K562 (cell line): ENCODE measurements around the gene CENPB.

Experiments
- POLR2A ChIP-seq: fragments of 450-650 bp; conservative IDR thresholded peaks from 2 replicates; pipeline ENCODE4 v1.6.1; 2016
- ZBTB33 ChIP-seq: sonication (generic); formaldehyde crosslinking; IDR thresholded peaks from 2 replicates; pipeline ENCODE4 v1.8.1; 2023; ENCODE audit warnings: mild to moderate bottlenecking, missing genetic modification reagents
- ZBTB7A ChIP-seq: IDR thresholded peaks from 2 replicates; pipeline ENCODE4 v1.6.1; 2011; ENCODE audit warnings: low read depth, mild to moderate bottlenecking, low read length, moderate library complexity, borderline replicate concordance; ENCODE audit not compliant: control insufficient read depth
- ZKSCAN1 ChIP-seq: fragments of 150-350 bp; IDR thresholded peaks from 2 replicates; pipeline ENCODE4 v1.6.1; 2016; ENCODE audit warnings: low read depth, low read length
- TF ChIP-seq, protein P1 (sequence below), 3 experiments: IDR thresholded peaks in 2 of 3; conservative IDR thresholded peaks in 1 of 3; 2 replicates each; pipeline ENCODE4 v1.5.1; 2011 to 2012; ENCODE audit warnings: low read length in 3 of 3, mild to moderate bottlenecking in 3 of 3, control low read depth in 2 of 3, improper control_type of control experiment in 1 of 3, inconsistent platforms in 1 of 3, low read depth in 1 of 3, mixed read lengths in 1 of 3, moderate library complexity in 1 of 3; ENCODE audit not compliant: insufficient read depth in 2 of 3

GRCh38 chr20:3754276-3754630 is 32.3 kb downstream of the CENPB start:
- TF ChIP-seq, protein P1, sequence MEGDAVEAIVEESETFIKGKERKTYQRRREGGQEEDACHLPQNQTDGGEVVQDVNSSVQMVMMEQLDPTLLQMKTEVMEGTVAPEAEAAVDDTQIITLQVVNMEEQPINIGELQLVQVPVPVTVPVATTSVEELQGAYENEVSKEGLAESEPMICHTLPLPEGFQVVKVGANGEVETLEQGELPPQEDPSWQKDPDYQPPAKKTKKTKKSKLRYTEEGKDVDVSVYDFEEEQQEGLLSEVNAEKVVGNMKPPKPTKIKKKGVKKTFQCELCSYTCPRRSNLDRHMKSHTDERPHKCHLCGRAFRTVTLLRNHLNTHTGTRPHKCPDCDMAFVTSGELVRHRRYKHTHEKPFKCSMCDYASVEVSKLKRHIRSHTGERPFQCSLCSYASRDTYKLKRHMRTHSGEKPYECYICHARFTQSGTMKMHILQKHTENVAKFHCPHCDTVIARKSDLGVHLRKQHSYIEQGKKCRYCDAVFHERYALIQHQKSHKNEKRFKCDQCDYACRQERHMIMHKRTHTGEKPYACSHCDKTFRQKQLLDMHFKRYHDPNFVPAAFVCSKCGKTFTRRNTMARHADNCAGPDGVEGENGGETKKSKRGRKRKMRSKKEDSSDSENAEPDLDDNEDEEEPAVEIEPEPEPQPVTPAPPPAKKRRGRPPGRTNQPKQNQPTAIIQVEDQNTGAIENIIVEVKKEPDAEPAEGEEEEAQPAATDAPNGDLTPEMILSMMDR (IDR thresholded peaks at IDR 0.05 in 2 of 3, conservative IDR thresholded peaks at IDR 0.05 in 1 of 3; ENCODE audit: insufficient read depth in 2 of 3, low read depth in 1 of 3, low read length in 3 of 3), result no peak
- no peak for TF ChIP-seq ZBTB7A
- TF ChIP-seq ZBTB33, result no peak
- no peak for TF ChIP-seq POLR2A
- no peak for TF ChIP-seq ZKSCAN1
